Gastroesophageal sphincter (tissue), 4 donors: ENCODE data around the gene CSNK2A2. TPM values are rescaled to one million over a fixed set of nuclear protein-coding genes. Genes with fewer than 3 reads are reported as not detected.

Source experiments
- ATAC-seq: fragments of 150-250 bp; one replicate; pipeline ENCODE4 v1.9.1; 2016; ENCODE audit warnings: mild to moderate bottlenecking, moderate library complexity
- H3K27ac ChIP-seq, 4 donors: fragments of 200-600 bp; sonication (generic) in 3 of 4; 1 replicate in 3 of 4; 2 replicates in 1 of 4; pipeline ENCODE4 v1.5.1; 2016 to 2019
- H3K27me3 ChIP-seq: fragments of 200-600 bp; sonication (generic); one replicate; pipeline ENCODE4 v1.5.1; 2019
- H3K36me3 ChIP-seq, 2 donors: fragments of 200-600 bp; sonication (generic); one replicate each; pipeline ENCODE4 v1.5.1; 2019; ENCODE audit warnings: control low read depth in 1 of 2
- H3K4me1 ChIP-seq, 3 donors: fragments of 200-600 bp; sonication (generic); 1 replicate in 2 of 3; 2 replicates in 1 of 3; pipeline ENCODE4 v1.5.1; 2016 to 2019; ENCODE audit warnings: control low read depth in 2 of 3
- H3K4me3 ChIP-seq, 2 donors: fragments of 200-600 bp; sonication (generic); one replicate each; pipeline ENCODE4 v1.5.1; 2019; ENCODE audit warnings: mild to moderate bottlenecking in 1 of 2, moderate library complexity in 1 of 2
- H3K9me3 ChIP-seq, 3 donors: fragments of 200-600 bp; sonication (generic); one replicate each; pipeline ENCODE4 v1.5.1; 2017 to 2019; ENCODE audit warnings: control low read depth in 2 of 3
- CTCF ChIP-seq, 4 experiments: fragments of 200-600 bp in 2 of 4; fragments of 450-650 bp in 2 of 4; sonication (generic) in 1 of 4; IDR thresholded peaks; one replicate each; pipeline ENCODE4 v1.5.1; 2017 to 2019; ENCODE audit warnings: antibody characterized with exemption in 4 of 4, mild to moderate bottlenecking in 2 of 4, moderate library complexity in 2 of 4
- EP300 ChIP-seq: sonication (generic); formaldehyde crosslinking; IDR thresholded peaks from one replicate; pipeline ENCODE4 v1.6.1; 2017; ENCODE audit warnings: antibody characterized with exemption, mild to moderate bottlenecking
- POLR2A ChIP-seq, 2 donors: fragments of 450-650 bp; IDR thresholded peaks; one replicate each; pipeline ENCODE4 v1.6.1; 2017; ENCODE audit warnings: antibody characterized with exemption in 2 of 2, mild to moderate bottlenecking in 2 of 2, moderate library complexity in 1 of 2
- POLR2AphosphoS5 ChIP-seq: sonication (generic); formaldehyde crosslinking; IDR thresholded peaks from one replicate; pipeline ENCODE4 v1.6.1; 2017; ENCODE audit warnings: antibody characterized with exemption
- WGBS, 2 donors: methylation state at CpG; one replicate each; pipeline ENCODE4 v1.1.5; 2018; ENCODE audit warnings: low coverage in 1 of 2; 5-methylcytosine and 5-hydroxymethylcytosine counted together
- total RNA-seq, 4 donors: library from RNA; depleted of rRNA; stranded (reverse); fragments of >200 nt; gene quantifications; one replicate each; pipeline ENCODE4 v1.1.0, GENCODE V29; 2016

The CSNK2A2 gene
- total RNA-seq, 4 donors from 2014 or later: 34.3 to 54.4 (median 39.0) TPM

GRCh38 chr16:58235663-58236062 is 37.8 kb upstream of the CSNK2A2 start:
- H3K4me1 ChIP-seq: peaks cover 0 to 11% (median 0%) of the 10 kb centered on the region in 3 donors
- H3K9me3 ChIP-seq: no peaks in the 10 kb centered on the region
- TF ChIP-seq POLR2AphosphoS5 (no peak), POLR2A (IDR thresholded peaks at IDR 0.05) (no peak)
- ATAC-seq: no peak
- WGBS, 2 donors: 29 to 34% methylated on average over 3 of the region's 3 CpGs
- H3K27me3 ChIP-seq: peaks cover 14% of the 10 kb centered on the region
- H3K27ac ChIP-seq: no peak overlapping the region
- no peaks in the 10 kb centered on the region for H3K36me3 ChIP-seq
- no peak overlapping the region for H3K4me3 ChIP-seq

- Histone ChIP-seq H3K27ac (no peak overlapping the region), H3K27me3 (peaks cover 13% of the 10 kb centered on the region), H3K4me3 (no peak overlapping the region), H3K9me3 (no peaks in the 10 kb centered on the region), H3K4me1 (peaks cover 0 to 11% (median 0%) of the 10 kb centered on the region in 3 donors), H3K36me3 (no peaks in the 10 kb centered on the region)
- no peak for ATAC-seq
- no peak for TF ChIP-seq POLR2AphosphoS5
- no peak for TF ChIP-seq POLR2A (IDR thresholded peaks at IDR 0.05)
- TF ChIP-seq EP300: no peak
- no peak for TF ChIP-seq CTCF (IDR thresholded peaks at IDR 0.05)
- WGBS, 2 donors: 66 to 83% methylated on average over 8 to 10 of the region's 10 CpGs
Observed at GRCh38 chr16:58234831-58235595, 37.1 kb upstream of the CSNK2A2 start.

- WGBS, 2 donors: 50% methylated on average over 1 of the region's 8 CpGs; no CpG with 5 or more reads in 1 of the 2 donors
- no peak for TF ChIP-seq EP300
- TF ChIP-seq POLR2AphosphoS5: no peak
- TF ChIP-seq POLR2A (IDR thresholded peaks at IDR 0.05): no peak
- H3K4me3 ChIP-seq: no peak overlapping the region
- H3K27ac ChIP-seq: no peak overlapping the region
- peaks cover 16% of the 10 kb centered on the region for H3K27me3 ChIP-seq
- no peak for ATAC-seq
- H3K4me1 ChIP-seq: no peaks in the 10 kb centered on the region
- H3K36me3 ChIP-seq: no peaks in the 10 kb centered on the region
- no peaks in the 10 kb centered on the region for H3K9me3 ChIP-seq
Observed at GRCh38 chr16:58230259-58230658, 32.4 kb upstream of the CSNK2A2 start.

GRCh38 chr16:58226790-58227189 is 28.9 kb upstream of the CSNK2A2 start:
- 86 to 100% methylated on average over 2 to 3 of the region's 3 CpGs for WGBS, 2 donors
- TF ChIP-seq EP300 (no peak), POLR2AphosphoS5 (no peak), POLR2A (IDR thresholded peaks at IDR 0.05) (no peak), CTCF (IDR thresholded peaks at IDR 0.05) (no peak)
- no peak for ATAC-seq
- no peaks in the 10 kb centered on the region for H3K9me3 ChIP-seq
- H3K27me3 ChIP-seq: peaks cover 11% of the 10 kb centered on the region
- no peak overlapping the region for H3K4me3 ChIP-seq
- H3K27ac ChIP-seq: no peak overlapping the region
- no peaks in the 10 kb centered on the region for H3K4me1 ChIP-seq
- H3K36me3 ChIP-seq: no peaks in the 10 kb centered on the region

- no peak for TF ChIP-seq CTCF (IDR thresholded peaks at IDR 0.05)
- TF ChIP-seq EP300: no peak
- TF ChIP-seq POLR2AphosphoS5: no peak
- no peak for TF ChIP-seq POLR2A (IDR thresholded peaks at IDR 0.05)
- Histone ChIP-seq H3K4me3 (no peak overlapping the region), H3K9me3 (no peaks in the 10 kb centered on the region), H3K27ac (no peak overlapping the region), H3K27me3 (peaks cover 11% of the 10 kb centered on the region), H3K36me3 (no peaks in the 10 kb centered on the region), H3K4me1 (no peaks in the 10 kb centered on the region)
- WGBS, 2 donors: 74% methylated on average over 4 of the region's 8 CpGs; no CpG with 5 or more reads in 1 of the 2 donors
- no peak for ATAC-seq
Observed at GRCh38 chr16:58225965-58226602, 28.2 kb upstream of the CSNK2A2 start.
